PFSK-1 (cell line): ENCODE data around the gene ZCCHC13. TPM values are rescaled to one million over a fixed set of nuclear protein-coding genes. Genes with fewer than 3 reads are reported as not detected.

Experiments
- FOXP2 ChIP-seq: optimal IDR thresholded peaks from 2 replicates; pipeline ENCODE3; 2011; ENCODE audit warnings: borderline replicate concordance, control low read depth, inconsistent platforms; ENCODE audit not compliant: insufficient read depth; ENCODE audit errors: extremely low read length, extremely low read depth
- POLR2AphosphoS5 ChIP-seq: IDR thresholded peaks from 2 replicates; pipeline ENCODE4 v1.6.1; 2012; ENCODE audit warnings: low read depth, mild to moderate bottlenecking, control low read depth, low read length, moderate library complexity
- SIN3A ChIP-seq: IDR thresholded peaks from 2 replicates; pipeline ENCODE4 v1.6.1; 2012; ENCODE audit warnings: mild to moderate bottlenecking, low read length, moderate library complexity, borderline replicate concordance; ENCODE audit not compliant: insufficient read depth
- TAF1 ChIP-seq: IDR thresholded peaks from 2 replicates; pipeline ENCODE4 v1.6.1; 2012; ENCODE audit warnings: low read length, control low read depth, borderline replicate concordance; ENCODE audit not compliant: insufficient read depth
- polyA plus RNA-seq: library from polyadenylated mRNA; unstranded; fragments of >200 nt; gene quantifications from one replicate; pipeline ENCODE4 v1.2.1, GENCODE V29; 2012; ENCODE audit warnings: low read depth, missing spikeins; ENCODE audit not compliant: insufficient read length
- TF ChIP-seq, protein P1 (sequence below), 2 experiments: IDR thresholded peaks; 2 replicates each; pipeline versions ENCODE4 v1.6.1 to v1.8.0; 2011 to 2012; ENCODE audit warnings: low read depth in 2 of 2, low read length in 2 of 2, control low read depth in 1 of 2, inconsistent platforms in 1 of 2, mild to moderate bottlenecking in 1 of 2, moderate library complexity in 1 of 2; ENCODE audit not compliant: insufficient read depth in 1 of 2

The ZCCHC13 gene
- not detected for polyA plus RNA-seq

DNA sequence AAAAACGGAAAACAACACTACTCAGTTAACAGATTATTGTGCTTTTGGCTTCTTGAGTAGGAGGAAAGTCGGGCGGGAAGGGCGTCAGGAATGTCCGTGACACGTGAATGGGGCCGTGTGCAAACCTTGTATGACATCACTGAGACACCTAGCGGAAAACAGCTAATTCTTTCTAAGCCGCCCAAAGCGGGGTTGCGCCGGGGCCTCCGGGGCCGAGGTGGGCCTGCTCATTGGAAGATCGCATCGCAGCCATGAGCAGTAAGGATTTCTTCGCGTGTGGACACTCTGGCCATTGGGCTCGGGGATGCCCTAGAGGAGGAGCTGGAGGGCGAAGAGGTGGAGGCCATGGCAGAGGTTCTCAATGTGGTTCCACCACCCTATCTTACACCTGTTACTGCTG, at the start of gene ZCCHC13:
ZCCHC13 (plus strand) TSS at position 165 of the 400 bp plus-strand sequence; CDS start at position 252, 87 bp downstream.
- TF ChIP-seq SIN3A (no peak), FOXP2 (no peak), POLR2AphosphoS5 (no peak), TAF1 (no peak)
- TF ChIP-seq, protein P1, sequence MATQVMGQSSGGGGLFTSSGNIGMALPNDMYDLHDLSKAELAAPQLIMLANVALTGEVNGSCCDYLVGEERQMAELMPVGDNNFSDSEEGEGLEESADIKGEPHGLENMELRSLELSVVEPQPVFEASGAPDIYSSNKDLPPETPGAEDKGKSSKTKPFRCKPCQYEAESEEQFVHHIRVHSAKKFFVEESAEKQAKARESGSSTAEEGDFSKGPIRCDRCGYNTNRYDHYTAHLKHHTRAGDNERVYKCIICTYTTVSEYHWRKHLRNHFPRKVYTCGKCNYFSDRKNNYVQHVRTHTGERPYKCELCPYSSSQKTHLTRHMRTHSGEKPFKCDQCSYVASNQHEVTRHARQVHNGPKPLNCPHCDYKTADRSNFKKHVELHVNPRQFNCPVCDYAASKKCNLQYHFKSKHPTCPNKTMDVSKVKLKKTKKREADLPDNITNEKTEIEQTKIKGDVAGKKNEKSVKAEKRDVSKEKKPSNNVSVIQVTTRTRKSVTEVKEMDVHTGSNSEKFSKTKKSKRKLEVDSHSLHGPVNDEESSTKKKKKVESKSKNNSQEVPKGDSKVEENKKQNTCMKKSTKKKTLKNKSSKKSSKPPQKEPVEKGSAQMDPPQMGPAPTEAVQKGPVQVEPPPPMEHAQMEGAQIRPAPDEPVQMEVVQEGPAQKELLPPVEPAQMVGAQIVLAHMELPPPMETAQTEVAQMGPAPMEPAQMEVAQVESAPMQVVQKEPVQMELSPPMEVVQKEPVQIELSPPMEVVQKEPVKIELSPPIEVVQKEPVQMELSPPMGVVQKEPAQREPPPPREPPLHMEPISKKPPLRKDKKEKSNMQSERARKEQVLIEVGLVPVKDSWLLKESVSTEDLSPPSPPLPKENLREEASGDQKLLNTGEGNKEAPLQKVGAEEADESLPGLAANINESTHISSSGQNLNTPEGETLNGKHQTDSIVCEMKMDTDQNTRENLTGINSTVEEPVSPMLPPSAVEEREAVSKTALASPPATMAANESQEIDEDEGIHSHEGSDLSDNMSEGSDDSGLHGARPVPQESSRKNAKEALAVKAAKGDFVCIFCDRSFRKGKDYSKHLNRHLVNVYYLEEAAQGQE (IDR thresholded peaks at IDR 0.05; ENCODE audit: insufficient read depth in 1 of 2, low read depth in 2 of 2, low read length in 2 of 2) = no peak

GRCh38 chrX:74259885-74260491, 44.0 kb upstream of the ZCCHC13 start:
- TF ChIP-seq, protein P1 (IDR thresholded peaks at IDR 0.05; ENCODE audit: insufficient read depth in 1 of 2, low read depth in 2 of 2, low read length in 2 of 2) = no peak
- TF ChIP-seq FOXP2 (no peak), SIN3A (no peak), TAF1 (no peak), POLR2AphosphoS5 (no peak)

DNA sequence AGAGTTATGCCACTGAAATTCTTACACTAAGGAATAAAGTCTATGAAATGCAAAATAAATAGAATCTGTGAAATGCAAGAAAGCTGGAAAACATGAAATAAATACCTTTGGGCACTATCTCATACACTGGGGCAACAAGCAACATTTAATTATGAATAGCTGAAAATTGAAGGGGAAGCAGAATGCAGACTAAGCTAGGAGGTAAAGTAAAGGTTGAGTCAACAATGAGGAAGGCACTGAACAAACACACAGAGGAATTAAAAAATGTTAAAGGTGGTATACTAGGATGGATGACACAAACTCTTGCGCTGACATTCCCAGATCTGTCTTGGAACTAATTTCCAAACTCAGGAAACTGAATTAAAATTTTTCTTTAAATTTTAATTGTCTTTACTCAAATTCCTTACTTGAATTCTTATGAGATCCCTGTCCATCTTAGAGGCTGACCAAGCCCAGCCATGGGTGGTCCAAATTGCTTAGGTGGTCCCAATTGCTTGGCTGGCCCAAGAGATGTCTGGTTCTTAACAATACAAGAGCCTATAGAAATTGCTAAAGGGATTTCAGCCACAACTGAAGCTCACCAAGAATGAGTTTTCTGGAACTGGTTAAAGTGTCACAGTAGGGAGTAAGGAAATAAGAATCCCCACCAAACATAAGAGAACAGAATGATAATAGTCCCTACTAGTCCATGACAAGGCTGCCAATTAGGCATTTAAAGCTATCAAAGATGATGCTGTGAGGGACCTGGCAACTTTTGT, 41.3 kb upstream of the ZCCHC13 start:
- no peak for TF ChIP-seq POLR2AphosphoS5
- no peak for TF ChIP-seq FOXP2
- TF ChIP-seq, protein P1 (IDR thresholded peaks at IDR 0.05; ENCODE audit: insufficient read depth in 1 of 2, low read depth in 2 of 2, low read length in 2 of 2) = no peak
- no peak for TF ChIP-seq TAF1
- no peak for TF ChIP-seq SIN3A

GRCh38 chrX:74270393-74270792, 33.6 kb upstream of the ZCCHC13 start:
- TF ChIP-seq POLR2AphosphoS5 (no peak), FOXP2 (no peak), TAF1 (no peak), SIN3A (no peak)
- TF ChIP-seq, protein P1 (IDR thresholded peaks at IDR 0.05; ENCODE audit: insufficient read depth in 1 of 2, low read depth in 2 of 2, low read length in 2 of 2) = no peak

GRCh38 chrX:74272230-74272629, 31.8 kb upstream of the ZCCHC13 start:
- TF ChIP-seq SIN3A (no peak), FOXP2 (no peak), TAF1 (no peak), POLR2AphosphoS5 (no peak)
- TF ChIP-seq, protein P1 (IDR thresholded peaks at IDR 0.05; ENCODE audit: insufficient read depth in 1 of 2, low read depth in 2 of 2, low read length in 2 of 2) = no peak
